Panc1 (cell line): Measurements from ENCODE around the gene TMEM141.

ENCODE experiments used
- POLR2AphosphoS5 ChIP-seq: IDR thresholded peaks from 2 replicates; pipeline ENCODE4 v1.6.1; 2012; ENCODE audit warnings: mild to moderate bottlenecking, low read depth, low read length, moderate library complexity
- REST ChIP-seq, 2 experiments: IDR thresholded peaks; 2 replicates each; pipeline ENCODE4 v1.6.1; 2011 to 2012; ENCODE audit warnings: low read depth in 2 of 2, control low read depth in 1 of 2, low read length in 1 of 2, mild to moderate bottlenecking in 1 of 2, moderate library complexity in 1 of 2; ENCODE audit not compliant: insufficient read depth in 1 of 2
- SIN3A ChIP-seq: IDR thresholded peaks from 2 replicates; pipeline ENCODE4 v1.6.1; 2012; ENCODE audit warnings: low read depth, mild to moderate bottlenecking, low read length, moderate library complexity, borderline replicate concordance; ENCODE audit not compliant: insufficient read depth
- TF ChIP-seq, protein P1 (sequence below): fragments of 450-650 bp; IDR thresholded peaks from 2 replicates; pipeline ENCODE4 v1.5.1; 2017; ENCODE audit warnings: mild to moderate bottlenecking

DNA sequence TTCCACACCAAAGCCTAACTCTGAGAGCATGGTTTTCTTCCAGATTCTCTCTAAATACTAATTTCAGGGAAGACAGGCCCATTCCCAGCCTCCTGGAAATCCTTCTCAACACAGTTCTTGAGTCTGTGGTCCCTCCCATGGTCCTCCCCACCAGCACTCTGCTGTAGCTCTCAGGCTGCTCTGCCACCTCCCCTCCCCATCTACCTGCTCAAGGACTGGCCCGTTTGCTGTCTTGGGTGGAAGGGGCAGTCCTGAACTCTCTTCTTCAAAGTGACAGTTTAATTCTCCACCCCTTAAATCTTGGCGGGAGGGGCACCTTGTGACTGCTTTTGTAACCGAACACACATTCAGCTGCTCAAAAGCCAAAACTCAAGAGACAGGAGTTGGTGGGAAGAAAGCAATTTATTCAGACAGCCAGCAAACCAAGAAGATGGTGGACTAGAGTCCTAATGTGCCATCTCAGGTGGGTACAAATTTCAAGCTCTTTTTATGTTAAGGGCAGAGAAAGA lies 19.2 kb upstream of the TMEM141 start:
- TF ChIP-seq, protein P1, sequence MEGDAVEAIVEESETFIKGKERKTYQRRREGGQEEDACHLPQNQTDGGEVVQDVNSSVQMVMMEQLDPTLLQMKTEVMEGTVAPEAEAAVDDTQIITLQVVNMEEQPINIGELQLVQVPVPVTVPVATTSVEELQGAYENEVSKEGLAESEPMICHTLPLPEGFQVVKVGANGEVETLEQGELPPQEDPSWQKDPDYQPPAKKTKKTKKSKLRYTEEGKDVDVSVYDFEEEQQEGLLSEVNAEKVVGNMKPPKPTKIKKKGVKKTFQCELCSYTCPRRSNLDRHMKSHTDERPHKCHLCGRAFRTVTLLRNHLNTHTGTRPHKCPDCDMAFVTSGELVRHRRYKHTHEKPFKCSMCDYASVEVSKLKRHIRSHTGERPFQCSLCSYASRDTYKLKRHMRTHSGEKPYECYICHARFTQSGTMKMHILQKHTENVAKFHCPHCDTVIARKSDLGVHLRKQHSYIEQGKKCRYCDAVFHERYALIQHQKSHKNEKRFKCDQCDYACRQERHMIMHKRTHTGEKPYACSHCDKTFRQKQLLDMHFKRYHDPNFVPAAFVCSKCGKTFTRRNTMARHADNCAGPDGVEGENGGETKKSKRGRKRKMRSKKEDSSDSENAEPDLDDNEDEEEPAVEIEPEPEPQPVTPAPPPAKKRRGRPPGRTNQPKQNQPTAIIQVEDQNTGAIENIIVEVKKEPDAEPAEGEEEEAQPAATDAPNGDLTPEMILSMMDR: no peak
- TF ChIP-seq POLR2AphosphoS5: no peak
- TF ChIP-seq REST (IDR thresholded peaks at IDR 0.05; ENCODE audit: insufficient read depth in 1 of 2, low read depth in 2 of 2, low read length in 1 of 2): no peak
- TF ChIP-seq SIN3A: no peak
